Umbilical cord (tissue), 2 donors: Measurements from ENCODE around the gene FES. TPM values are rescaled to one million over a fixed set of nuclear protein-coding genes. Genes with fewer than 3 reads are reported as not detected.
"Not testable (repeated sequence)": the region's sequence is repeated elsewhere in the genome, so short reads cannot be mapped to it uniquely, and the experiment has no call there.

Experiments used
- DNase-seq: peaks from one replicate; pipeline ENCODE4 v3.0.0-alpha.2; 2015; ENCODE audit warnings: low spot score
- total RNA-seq: library from RNA; depleted of rRNA; stranded (reverse); fragments of >200 nt; gene quantifications from one replicate; pipeline ENCODE4 v1.2.3, GENCODE V29; 2014; ENCODE audit warnings: low replicate concordance; ENCODE audit not compliant: insufficient read depth

Gene FES
- 30.8 TPM for total RNA-seq

- peak; percentile 80 for DNase-seq
Observed at GRCh38 chr15:90883976-90884718, at the start of gene FES. FES (plus strand) TSS chr15:90884504; CDS start chr15:90885046, 542 bp downstream.

- DNase-seq, result no peak
Observed at GRCh38 chr15:90834626-90835025, 49.7 kb upstream of the FES start.

GRCh38 chr15:90836296-90836871, 47.9 kb upstream of the FES start:
- DNase-seq, result peak; percentile 72

GRCh38 chr15:90837094-90837493, 47.2 kb upstream of the FES start:
- no peak for DNase-seq

- DNase-seq, result no peak
Observed at GRCh38 chr15:90838139-90838538, 46.2 kb upstream of the FES start.

GRCh38 chr15:90838544-90838943, 45.8 kb upstream of the FES start:
- DNase-seq, result no peak

GRCh38 chr15:90839187-90840071, 44.9 kb upstream of the FES start:
- peak; percentile 84 for DNase-seq

GRCh38 chr15:90840157-90840855, 44.0 kb upstream of the FES start:
- DNase-seq, result no peak

- DNase-seq, result peak; percentile 50
Observed at GRCh38 chr15:90840954-90841353, 43.4 kb upstream of the FES start.

GRCh38 chr15:90844696-90845095, 39.6 kb upstream of the FES start:
- DNase-seq, result no peak

GRCh38 chr15:90845201-90845949, 38.9 kb upstream of the FES start:
- peak; percentile 82 for DNase-seq

GRCh38 chr15:90849424-90849823, 34.9 kb upstream of the FES start:
- DNase-seq, result not testable (repeated sequence)

GRCh38 chr15:90851114-90851513, 33.2 kb upstream of the FES start:
- DNase-seq, result no peak

- no peak for DNase-seq
Observed at GRCh38 chr15:90851940-90852339, 32.4 kb upstream of the FES start.

- DNase-seq, result no peak
Observed at GRCh38 chr15:90855139-90855538, 29.2 kb upstream of the FES start.

GRCh38 chr15:90857337-90857736, 27.0 kb upstream of the FES start:
- no peak for DNase-seq

- DNase-seq, result no peak
Observed at GRCh38 chr15:90857883-90858443, 26.3 kb upstream of the FES start.

- DNase-seq, result no peak
Observed at GRCh38 chr15:90859234-90860131, 24.8 kb upstream of the FES start.

- DNase-seq, result no peak
Observed at GRCh38 chr15:90860450-90860849, 23.9 kb upstream of the FES start.
